HCT116 (cell line): ENCODE measurements around the gene BCAS4. TPM values are rescaled to one million over a fixed set of nuclear protein-coding genes. Genes with fewer than 3 reads are reported as not detected.

Source experiments
- ATAC-seq: fragments of 200-7000 bp; cut with Tn5 transposase; 2 replicates; pipeline ENCODE4 v1.9.1; 2020; ENCODE audit warnings: mild to moderate bottlenecking, moderate library complexity
- BruUV-seq: library from RNA; stranded (reverse); fragments of 400-500 nt; replicated peaks from 2 replicates; lab custom pipeline; 2021; lab: Mats Ljungman, UMichigan
- CTCF ChIA-PET: fragments of 300-600 bp; sonication (Branson Sonifier 250); formaldehyde crosslinking; loops from one replicate; lab custom pipeline; 2021; ENCODE audit warnings: antibody characterized with exemption; lab: Charles Lee
- POLR2A ChIA-PET: fragments of 300-600, 350-600 bp; sonication (Branson Sonifier 250); formaldehyde crosslinking; loops from one replicate; lab custom pipeline; 2021; ENCODE audit warnings: antibody characterized with exemption; lab: Charles Lee
- RAD21 ChIA-PET, 2 experiments: fragments of 300-600 bp; sonication (Branson Sonifier 250); formaldehyde crosslinking; loops; one replicate each; lab custom pipeline; 2023; ENCODE audit warnings: low total read pairs in 2 of 2; ENCODE audit not compliant: uncharacterized antibody in 2 of 2, unreplicated experiment in 2 of 2, low non-redundant PET in 1 of 2; lab: Charles Lee
- DNase-seq: peaks from one replicate; pipeline ENCODE4 v3.0.0-alpha.2; 2010; ENCODE audit warnings: low read depth, low spot score
- H2AFZ ChIP-seq: fragments of 200-600 bp; shearing (Covaris generic), sonication (generic); 2 replicates; pipeline ENCODE4 v1.6.1; 2017; ENCODE audit warnings: low read depth, mixed run types, mixed read lengths, antibody characterized with exemption, low read length; ENCODE audit not compliant: poor library complexity, severe bottlenecking
- H3K27ac ChIP-seq: 2 replicates; pipeline ENCODE4 v1.5.1; 2012; ENCODE audit warnings: low read depth, low read length
- H3K27me3 ChIP-seq: fragments of 200-600 bp; sonication (generic); 2 replicates; pipeline ENCODE4 v1.6.1; 2016; ENCODE audit warnings: mixed run types, low read length, mixed read lengths; ENCODE audit not compliant: insufficient read depth
- H3K36me3 ChIP-seq, 2 experiments: fragments of 200-500 bp in 1 of 2; fragments of 200-600 bp in 1 of 2; sonication (Bioruptor generic) in 1 of 2; sonication (generic) in 1 of 2; 2 replicates each; pipeline versions ENCODE4 v1.5.1 to v1.6.1; 2014 to 2016; ENCODE audit warnings: low read length in 2 of 2, inconsistent platforms in 1 of 2, mixed read lengths in 1 of 2, mixed run types in 1 of 2; ENCODE audit not compliant: insufficient read depth in 2 of 2, control insufficient read depth in 1 of 2
- H3K4me1 ChIP-seq, 2 experiments: fragments of 200-600 bp in 1 of 2; sonication (generic) in 1 of 2; 2 replicates each; pipeline versions ENCODE4 v1.5.1 to v1.6.1; 2012 to 2017; ENCODE audit warnings: low read length in 2 of 2, inconsistent platforms in 1 of 2, mild to moderate bottlenecking in 1 of 2, mixed read lengths in 1 of 2, mixed run types in 1 of 2, moderate library complexity in 1 of 2; ENCODE audit not compliant: insufficient read depth in 2 of 2, control insufficient read depth in 1 of 2
- H3K4me2 ChIP-seq: fragments of 200-600 bp; sonication (generic); 2 replicates; pipeline ENCODE4 v1.6.1; 2017; ENCODE audit warnings: mixed run types, low read length, mixed read lengths
- H3K4me3 ChIP-seq, 2 experiments: fragments of 200-600 bp in 1 of 2; sonication (generic) in 1 of 2; replicated peaks in 1 of 2; 2 replicates each; pipeline ENCODE4 v1.5.1; 2011 to 2016; ENCODE audit warnings: low read length in 2 of 2, control low read depth in 1 of 2, low read depth in 1 of 2, mild to moderate bottlenecking in 1 of 2, mixed read lengths in 1 of 2, mixed run types in 1 of 2
- H3K79me2 ChIP-seq: fragments of 200-600 bp; sonication (generic); 2 replicates; pipeline ENCODE4 v1.6.1; 2017; ENCODE audit warnings: mild to moderate bottlenecking, mixed run types, low read length, moderate library complexity, mixed read lengths; ENCODE audit not compliant: insufficient read depth
- H3K9ac ChIP-seq: fragments of 200-600 bp; sonication (generic); 2 replicates; pipeline ENCODE4 v1.6.1; 2016; ENCODE audit warnings: low read length, mixed read lengths
- H3K9me2 ChIP-seq: fragments of 200-600 bp; sonication (generic), shearing (Covaris generic); 2 replicates; pipeline ENCODE4 v1.6.1; 2017; ENCODE audit warnings: mixed run types, mild to moderate bottlenecking, moderate library complexity; ENCODE audit not compliant: insufficient read depth
- H3K9me3 ChIP-seq, 2 experiments: fragments of 200-500 bp in 1 of 2; fragments of 200-600 bp in 1 of 2; sonication (Bioruptor generic) in 1 of 2; sonication (generic) in 1 of 2; 2 replicates each; pipeline ENCODE4 v1.6.1; 2014 to 2017; ENCODE audit warnings: low read length in 2 of 2, mixed read lengths in 2 of 2, inconsistent platforms in 1 of 2, low read depth in 1 of 2, mild to moderate bottlenecking in 1 of 2, mixed run types in 1 of 2, moderate library complexity in 1 of 2; ENCODE audit not compliant: control insufficient read depth in 1 of 2, insufficient read depth in 1 of 2
- H4K20me1 ChIP-seq: fragments of 200-600 bp; sonication (generic), shearing (Covaris generic); 2 replicates; pipeline ENCODE4 v1.6.1; 2017; ENCODE audit warnings: mixed run types, mild to moderate bottlenecking, moderate library complexity; ENCODE audit not compliant: insufficient read depth
- ELF1 ChIP-seq: IDR thresholded peaks from 2 replicates; pipeline ENCODE4 v1.6.1; 2012; ENCODE audit warnings: low read depth, borderline replicate concordance
- POLR2A ChIP-seq: IDR thresholded peaks from 2 replicates; pipeline ENCODE4 v1.7.0; 2011; ENCODE audit warnings: borderline replicate concordance; ENCODE audit not compliant: insufficient read depth, insufficient read length; ENCODE audit errors: extremely low read depth
- SRF ChIP-seq: IDR thresholded peaks from 2 replicates; pipeline ENCODE4 v1.6.1; 2012; ENCODE audit warnings: low read depth
- TCF7L2 ChIP-seq: IDR thresholded peaks from 2 replicates; pipeline ENCODE4 v1.7.0; 2011; ENCODE audit warnings: borderline replicate concordance, inconsistent platforms; ENCODE audit not compliant: insufficient read depth, insufficient read length; ENCODE audit errors: extremely low read depth
- intact Hi-C: fragments of 100-400 bp; cut with micrococcal nuclease; formaldehyde crosslinking; loops from 2 replicates; pipeline ENCODE4 v1.10.0; 2022
- total RNA-seq: library from RNA; stranded (reverse); gene quantifications from one replicate; pipeline ENCODE4 v1.2.1, GENCODE V29; 2021; ENCODE audit not compliant: unreplicated experiment

BCAS4 gene
- total RNA-seq, 1 experiment from 2014 or later = 18.9 TPM

DNA sequence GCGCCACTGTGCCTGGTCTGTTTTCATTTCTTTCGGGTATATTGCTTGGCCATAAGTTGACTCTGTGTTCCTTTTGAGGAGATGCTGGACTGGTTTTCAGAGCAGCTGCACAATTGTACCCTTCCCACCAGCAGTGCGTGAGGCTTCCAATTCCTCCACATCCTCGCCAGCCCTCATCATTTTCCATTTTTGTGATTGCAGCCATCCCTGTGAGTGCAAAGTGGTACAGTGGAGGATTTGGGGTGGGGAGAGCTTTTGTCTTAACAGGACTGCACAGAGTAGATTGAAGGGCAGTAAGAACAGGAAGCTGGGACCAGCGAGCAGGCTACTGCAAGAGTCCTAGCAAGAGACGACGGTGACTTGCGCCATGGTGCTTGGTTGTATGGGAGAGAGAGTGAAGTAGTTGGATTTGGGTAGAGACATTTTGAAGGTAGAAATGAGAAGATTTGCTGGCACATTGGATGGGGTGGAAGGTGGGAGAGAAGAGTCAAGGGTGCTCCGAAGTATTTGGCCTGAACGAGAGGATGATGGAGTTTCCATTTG, 18.3 kb downstream of the BCAS4 start:
- H3K79me2 ChIP-seq = no peaks in the 10 kb centered on the region
- no peak overlapping the region for H3K4me2 ChIP-seq
- no peak overlapping the region for H3K9ac ChIP-seq
- no peaks in the 10 kb centered on the region for H3K36me3 ChIP-seq
- no peak overlapping the region for H3K27ac ChIP-seq
- RAD21 ChIA-PET = no interaction called here
- DNase-seq = no peak
- no peaks in the 10 kb centered on the region for H4K20me1 ChIP-seq
- CTCF ChIA-PET = no interaction called here
- H3K27me3 ChIP-seq = no peaks in the 10 kb centered on the region
- no peaks in the 10 kb centered on the region for H3K9me3 ChIP-seq
- BruUV-seq = no TSS peak
- TF ChIP-seq ELF1 (no peak), SRF (no peak), TCF7L2 (no peak)
- POLR2A ChIA-PET = no interaction called here
- no peak for ATAC-seq
- peaks cover 5 to 8% of the 10 kb centered on the region in 2 experiments; a peak in 3 of 4 replicates for H3K4me1 ChIP-seq
- no peak overlapping the region for H2AFZ ChIP-seq
- no peaks in the 10 kb centered on the region for H3K9me2 ChIP-seq
- intact Hi-C loops = no loop called here
- H3K4me3 ChIP-seq = no peak overlapping the region

DNA sequence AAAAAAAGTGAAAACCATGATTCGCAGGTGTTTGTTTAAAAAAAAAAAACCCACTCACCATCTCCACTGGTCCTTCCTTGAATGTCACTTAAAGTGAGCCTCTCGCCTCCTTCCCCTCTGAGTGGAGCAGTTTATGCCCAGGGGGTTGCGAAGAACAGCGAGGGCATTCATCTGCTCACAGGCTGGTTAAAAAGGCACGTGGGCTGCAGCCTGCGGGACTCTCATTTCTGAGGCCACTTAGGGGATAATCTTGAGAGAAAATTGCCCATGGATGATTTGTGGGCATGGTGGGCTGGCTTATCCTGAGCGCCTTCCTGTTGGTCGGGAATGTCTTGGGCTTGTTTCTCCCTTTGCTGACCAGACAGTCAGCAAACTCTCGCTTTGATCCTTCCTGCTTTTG, 18.9 kb downstream of the BCAS4 start:
- RAD21 ChIA-PET = no interaction called here
- no peak overlapping the region for H3K4me2 ChIP-seq
- no peaks in the 10 kb centered on the region for H3K36me3 ChIP-seq
- H3K9ac ChIP-seq = no peak overlapping the region
- H3K4me3 ChIP-seq = no peak overlapping the region
- peaks cover 11 to 12% of the 10 kb centered on the region in 2 experiments; a peak in 3 of 4 replicates for H3K4me1 ChIP-seq
- TF ChIP-seq POLR2A = no peak
- TF ChIP-seq, all 23 proteins: peak for 0
- no peaks in the 10 kb centered on the region for H3K9me2 ChIP-seq
- no peak for ATAC-seq
- no peaks in the 10 kb centered on the region for H4K20me1 ChIP-seq
- CTCF ChIA-PET = interaction anchor here (1.8 kb wide), 1 partner anchor 20 kb away, joined by 6 read pairs; no protein-coding TSS in a partner anchor
- no peaks in the 10 kb centered on the region for H3K27me3 ChIP-seq
- no peak for DNase-seq
- BruUV-seq = no TSS peak
- H3K27ac ChIP-seq = no peak overlapping the region
- H2AFZ ChIP-seq = no peak overlapping the region
- intact Hi-C loops = no loop called here
- H3K79me2 ChIP-seq = no peaks in the 10 kb centered on the region
- no peaks in the 10 kb centered on the region for H3K9me3 ChIP-seq
- POLR2A ChIA-PET = interaction anchor here (1.5 kb wide), 1 partner anchor 118 kb away, joined by 3 read pairs; the partner anchor contains the start of gene ADNP
